AG04449 (cell line): ENCODE data around the gene CEP128.

ENCODE experiments used
- CTCF ChIA-PET: fragments of 350-600 bp; formaldehyde crosslinking; extraction: SDS; loops from one replicate; lab custom pipeline; 2021; ENCODE audit warnings: antibody characterized with exemption; lab: Yijun Ruan, JAX
- POLR2A ChIA-PET: fragments of 400-600, 350-600 bp; formaldehyde crosslinking; extraction: SDS; loops from one replicate; lab custom pipeline; 2020; ENCODE audit warnings: antibody characterized with exemption, inconsistent platforms; lab: Yijun Ruan, JAX
- DNase-seq: peaks from one replicate; pipeline ENCODE4 v3.0.0-alpha.2; 2010; ENCODE audit warnings: low read depth, low spot score
- H3K4me3 ChIP-seq: 2 replicates; pipeline ENCODE4 v1.5.1; 2011; ENCODE audit warnings: low read depth, mild to moderate bottlenecking, control low read depth, low read length
- CTCF ChIP-seq: IDR thresholded peaks from one replicate; pipeline ENCODE4 v1.5.1; 2011; ENCODE audit warnings: mild to moderate bottlenecking, moderate library complexity, low read length, control low read depth, inconsistent platforms; ENCODE audit not compliant: insufficient read depth; ENCODE audit errors: missing control alignments

Gene CEP128

GRCh38 chr14:80768646-80769045 is 172.9 kb downstream of the CEP128 start:
- H3K4me3 ChIP-seq: no peak overlapping the region
- no peak for TF ChIP-seq CTCF
- ChIA-PET CTCF (no interaction called here), POLR2A (no interaction called here)
- DNase-seq: no peak

GRCh38 chr14:80764921-80765507 is 176.5 kb downstream of the CEP128 start:
- no peak for TF ChIP-seq CTCF
- ChIA-PET CTCF (interaction anchor here (1.1 kb wide), 1 partner anchor 8 kb away, joined by 3 read pairs; no protein-coding TSS in a partner anchor), POLR2A (no interaction called here)
- H3K4me3 ChIP-seq: no peak overlapping the region
- DNase-seq: no peak

- DNase-seq: no peak
- ChIA-PET POLR2A (no interaction called here), CTCF (interaction anchor here (1.1 kb wide), 1 partner anchor 9 kb away, joined by 3 read pairs; no protein-coding TSS in a partner anchor)
- H3K4me3 ChIP-seq: no peak overlapping the region
- TF ChIP-seq CTCF: no peak
Observed at GRCh38 chr14:80764496-80764895, 177.0 kb downstream of the CEP128 start.

GRCh38 chr14:80762641-80763228 is 178.8 kb downstream of the CEP128 start:
- no peak overlapping the region for H3K4me3 ChIP-seq
- ChIA-PET POLR2A (interaction anchor here (0.6 kb wide), 1 partner anchor 140 kb away, joined by 3 read pairs; no protein-coding TSS in a partner anchor), CTCF (interaction anchor here (0.6 kb wide), 1 partner anchor 803 kb away, joined by 3 read pairs; no protein-coding TSS in a partner anchor)
- DNase-seq: no peak
- no peak for TF ChIP-seq CTCF

GRCh38 chr14:80754696-80755095 is 186.8 kb downstream of the CEP128 start:
- ChIA-PET POLR2A (no interaction called here), CTCF (no interaction called here)
- DNase-seq: no peak
- H3K4me3 ChIP-seq: no peak overlapping the region
- no peak for TF ChIP-seq CTCF

- POLR2A ChIA-PET: no interaction called here
Observed at GRCh38 chr14:80751285-80751684, 190.3 kb downstream of the CEP128 start.

More at GRCh38 chr14:80751285-80751684, 190.3 kb downstream of the CEP128 start:
- no peak for TF ChIP-seq CTCF
- CTCF ChIA-PET: no interaction called here
- no peak for DNase-seq
- no peak overlapping the region for H3K4me3 ChIP-seq
